ENCODE results near the gene MYO3B.

The MYO3B gene

DNA sequence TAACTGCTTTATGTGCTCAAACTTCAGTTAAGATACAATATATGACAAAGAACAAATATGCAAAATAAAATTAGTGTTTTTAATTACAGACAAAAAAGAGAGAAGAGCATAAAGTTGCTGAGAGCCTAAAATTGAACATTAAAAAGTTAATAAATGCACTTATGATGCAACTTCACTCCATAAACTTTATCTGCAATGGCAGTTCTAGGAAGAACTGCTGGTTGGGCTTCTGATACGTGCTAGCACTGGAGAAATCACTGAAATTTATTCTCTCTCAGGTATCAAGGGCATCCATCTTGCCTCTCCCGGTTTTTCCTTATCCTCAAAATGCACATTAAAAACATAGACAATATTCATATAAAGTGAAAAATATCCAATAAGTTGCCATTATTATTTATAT is 35.7 kb downstream of the MYO3B start:
- no peak for DNase-seq

GRCh38 chr2:170214309-170214948 is 36.5 kb downstream of the MYO3B start:
- DNase-seq, result no peak

DNA sequence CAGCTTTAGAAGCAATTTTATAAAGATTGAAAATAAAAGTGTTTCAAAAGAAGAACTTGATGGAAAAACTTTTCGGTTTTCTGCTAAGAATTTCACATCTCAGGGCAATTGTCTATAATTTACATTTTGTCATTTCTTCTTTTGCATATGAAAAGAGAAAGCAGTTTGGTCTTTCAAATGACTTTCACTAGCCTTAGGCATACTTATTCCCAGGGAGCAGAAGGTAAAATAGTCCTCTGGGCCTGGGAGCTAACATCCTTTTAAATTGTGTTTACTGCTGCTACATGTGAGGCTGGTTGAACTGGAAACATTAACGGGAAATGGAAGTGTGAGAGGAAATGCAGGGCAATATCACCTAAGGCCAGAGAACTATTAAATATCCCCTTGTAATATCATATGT is 37.1 kb downstream of the MYO3B start:
- no peak for DNase-seq

- DNase-seq, result no peak
These were observed 38.5 kb downstream of the MYO3B start for GRCh38 chr2:170216428-170216827.

DNA sequence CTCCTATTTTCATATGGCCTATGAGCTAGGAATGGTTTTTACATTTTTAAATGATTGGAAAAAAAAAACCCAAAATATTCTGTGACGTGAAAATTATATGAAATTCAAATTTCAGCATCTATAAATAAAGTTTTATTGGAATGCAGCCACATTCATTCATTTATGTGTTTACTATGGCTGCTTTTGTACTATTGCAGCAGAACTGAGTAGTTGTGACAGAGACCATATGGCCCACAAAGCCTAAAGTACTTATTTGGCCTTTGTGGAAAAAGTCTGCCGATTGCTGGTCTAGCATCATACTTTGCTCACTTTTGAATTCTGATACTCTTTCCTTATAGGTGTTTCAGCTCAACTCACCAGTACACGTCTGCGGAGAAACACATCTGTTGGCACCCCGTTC is 39.0 kb downstream of the MYO3B start:
- DNase-seq, result no peak

DNA sequence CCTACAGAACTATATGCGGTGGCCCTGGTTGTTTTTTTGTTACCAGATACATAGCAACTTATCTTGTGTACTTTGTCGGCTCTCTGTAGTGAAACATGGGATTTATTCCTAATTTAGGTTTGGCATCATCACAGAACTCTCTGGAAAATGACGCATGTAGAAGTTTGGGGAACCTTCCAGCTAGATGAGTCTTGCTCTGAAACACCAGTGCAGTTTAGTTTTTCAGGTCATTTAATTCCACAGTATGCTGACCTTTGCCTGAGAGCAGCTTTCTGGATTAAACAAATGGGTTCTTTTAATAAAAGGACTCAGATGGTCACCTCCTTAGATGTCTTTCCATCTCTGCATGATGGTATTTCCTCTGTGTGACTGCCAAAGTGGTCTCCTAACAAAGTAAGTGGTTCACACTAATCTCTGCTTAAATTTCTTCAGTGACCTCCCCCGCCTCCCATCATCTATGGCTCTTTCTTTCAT is 39.9 kb downstream of the MYO3B start:
- no peak for DNase-seq

- DNase-seq, result no peak
These were observed 40.5 kb downstream of the MYO3B start for GRCh38 chr2:170218456-170218855.

- DNase-seq, result no peak
These were observed 41.0 kb downstream of the MYO3B start for GRCh38 chr2:170218931-170219330.

DNA sequence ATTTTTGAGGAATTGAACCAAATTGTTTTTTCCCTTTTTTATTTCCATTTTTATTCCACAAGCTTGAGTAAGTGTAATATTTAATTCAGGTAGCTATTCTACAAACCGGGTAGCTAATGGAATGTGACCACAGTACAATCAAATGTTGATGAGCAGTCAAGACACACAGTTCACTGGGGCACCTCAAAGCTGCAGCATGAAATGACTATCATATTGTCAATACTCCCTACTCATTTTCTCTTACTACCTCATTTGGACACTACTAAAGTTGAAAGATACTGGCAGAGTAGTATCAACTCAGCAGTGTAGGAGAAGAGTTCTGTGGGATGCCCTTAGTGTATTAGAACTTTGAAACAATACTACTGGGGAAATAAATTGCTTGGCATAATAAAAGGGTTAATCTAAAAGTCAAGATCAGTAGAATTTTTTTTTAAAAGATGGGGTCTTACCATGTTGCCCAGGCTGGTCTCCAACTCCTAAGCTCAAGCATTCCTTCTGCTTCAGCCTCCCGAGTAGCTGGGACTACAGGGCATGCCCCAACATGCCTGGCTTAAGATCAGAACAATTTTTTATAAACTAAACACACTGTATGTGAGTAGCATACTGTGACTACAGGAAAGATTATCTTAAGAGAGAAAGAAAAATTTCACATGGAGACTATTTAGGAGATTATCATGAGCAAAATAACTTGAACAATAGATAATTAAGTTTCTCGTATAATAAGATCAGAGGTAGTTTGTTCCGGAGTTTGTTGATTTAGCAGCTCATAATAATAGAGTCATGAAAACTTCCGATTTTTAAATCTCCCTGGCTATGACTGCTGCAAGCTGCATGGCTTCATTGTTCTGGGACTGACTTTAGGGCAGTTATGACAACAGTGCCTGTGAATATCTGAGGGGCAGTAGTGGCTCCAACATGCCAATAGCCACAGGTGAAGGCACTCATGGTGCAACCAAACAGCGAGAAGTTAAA is 43.7 kb downstream of the MYO3B start:
- no peak for DNase-seq

DNA sequence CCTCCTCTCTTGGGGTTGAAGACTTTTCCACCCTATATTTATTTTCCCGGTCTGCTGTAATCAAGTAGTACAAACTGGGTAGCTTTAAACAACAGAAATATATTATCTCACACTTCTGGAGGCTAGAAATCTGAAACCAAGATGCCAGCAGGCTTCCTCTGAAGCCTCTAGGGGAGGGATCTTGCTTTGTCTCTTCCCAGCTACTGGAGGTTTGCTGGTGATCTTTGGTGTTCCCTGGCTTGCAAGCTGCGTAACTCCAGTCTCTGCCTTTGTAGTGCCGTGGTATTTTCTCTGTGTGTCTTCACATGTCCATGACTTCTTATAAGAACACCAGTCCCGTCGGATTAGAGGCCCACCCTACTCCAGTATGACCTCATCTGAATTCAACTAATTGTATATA is 44.4 kb downstream of the MYO3B start:
- no peak for DNase-seq

DNA sequence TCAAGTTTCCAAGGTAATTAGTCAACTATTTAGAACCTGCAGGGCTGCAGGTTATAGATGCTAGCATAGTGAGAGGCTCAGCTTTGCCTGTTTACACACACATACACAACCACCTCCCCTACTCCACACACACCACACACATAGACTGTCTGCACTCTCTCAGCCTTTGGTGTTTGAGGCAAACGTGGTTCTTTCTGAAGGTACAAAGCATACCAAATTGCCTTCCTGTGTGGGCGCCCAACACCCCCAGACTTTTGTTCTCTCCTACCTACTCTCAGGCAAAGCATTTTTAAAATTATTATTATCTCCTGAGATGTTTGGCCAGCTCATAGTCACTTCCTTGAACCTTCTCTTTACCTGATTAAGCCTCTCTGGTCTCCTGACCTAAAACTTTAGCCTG is 44.9 kb downstream of the MYO3B start:
- DNase-seq, result no peak

GRCh38 chr2:170224692-170225294 is 46.8 kb downstream of the MYO3B start:
- DNase-seq, result no peak

DNA sequence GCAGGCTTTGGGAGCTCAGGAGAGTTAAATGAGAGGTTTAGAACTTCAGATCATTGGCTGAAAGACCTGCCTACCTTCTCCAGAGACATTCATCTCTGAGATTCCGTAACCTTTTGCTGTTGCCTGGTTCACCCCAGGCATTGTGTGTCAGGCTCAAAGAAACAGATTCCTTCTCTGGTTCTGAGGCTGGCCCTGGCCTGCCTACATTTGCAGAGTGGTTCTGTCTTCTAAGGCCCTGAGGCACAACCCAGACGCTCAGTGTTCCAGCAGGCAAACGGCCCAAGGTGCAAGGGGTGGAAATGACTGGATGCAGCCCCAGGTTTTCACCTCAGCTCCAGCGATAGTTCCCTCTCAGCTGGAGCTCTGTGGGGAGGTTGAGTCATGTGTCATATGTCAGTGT is 48.3 kb downstream of the MYO3B start:
- no peak for DNase-seq

GRCh38 chr2:170227507-170227947 is 49.6 kb downstream of the MYO3B start:
- no peak for DNase-seq

DNA sequence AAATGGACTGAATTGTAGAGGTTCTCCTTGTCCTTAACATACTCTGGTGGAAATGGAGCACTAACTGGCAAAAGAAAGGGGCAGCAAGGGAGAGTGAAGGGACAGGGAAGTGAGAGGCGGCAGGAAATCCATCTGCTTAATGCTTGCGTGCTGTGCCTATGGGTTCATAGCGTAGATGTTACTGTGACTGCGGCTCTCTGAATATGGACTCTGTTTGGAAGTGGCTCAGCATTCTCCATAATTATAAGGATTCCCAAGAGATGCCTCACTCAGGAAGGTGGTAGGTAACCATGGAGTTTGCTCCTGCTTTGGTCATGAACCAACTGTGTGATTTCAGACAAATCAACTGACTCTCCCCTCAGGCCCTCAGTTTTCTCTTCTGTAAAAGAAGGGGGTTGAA is 50.0 kb downstream of the MYO3B start:
- DNase-seq, result no peak

DNA sequence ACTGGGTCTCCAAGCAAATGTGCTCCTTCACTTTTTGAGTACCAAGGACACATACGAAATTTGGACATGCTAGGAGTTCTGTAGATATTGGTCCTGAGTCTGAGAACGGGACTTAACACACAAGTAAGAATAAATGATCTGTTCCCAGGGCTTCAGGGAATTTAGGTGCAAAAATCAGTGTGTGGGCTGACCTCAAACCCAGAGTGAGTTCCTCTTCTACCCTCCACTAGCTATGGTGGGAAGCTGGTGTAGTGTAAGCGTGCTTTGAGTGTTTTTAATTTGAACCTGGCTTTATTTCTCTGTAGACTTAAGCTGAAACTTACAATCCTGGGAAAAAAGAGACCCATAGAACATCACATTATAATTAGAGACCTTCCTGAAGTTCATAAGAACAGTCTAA is 50.5 kb downstream of the MYO3B start:
- no peak for DNase-seq

DNA sequence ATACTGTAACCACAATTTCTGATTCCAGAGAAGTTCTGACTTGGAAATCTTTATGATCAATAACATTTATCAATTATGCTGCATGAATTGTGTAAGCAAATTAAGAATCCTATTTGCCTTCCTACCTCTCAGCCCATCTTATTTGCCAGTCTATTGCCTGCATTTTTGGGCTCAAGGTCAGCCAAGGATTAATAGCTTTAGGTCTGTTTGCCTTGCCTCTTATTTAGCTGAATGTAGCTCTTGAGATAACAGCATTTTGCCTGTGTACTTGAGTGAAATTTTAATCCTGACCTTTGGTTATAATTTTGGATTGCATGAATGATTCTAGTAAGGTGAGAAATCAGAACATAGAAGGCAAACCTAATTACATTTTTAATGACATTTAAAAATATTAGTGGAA is 51.2 kb downstream of the MYO3B start:
- DNase-seq, result no peak

- no peak for DNase-seq
These were observed 51.8 kb downstream of the MYO3B start for GRCh38 chr2:170229744-170230143.

DNA sequence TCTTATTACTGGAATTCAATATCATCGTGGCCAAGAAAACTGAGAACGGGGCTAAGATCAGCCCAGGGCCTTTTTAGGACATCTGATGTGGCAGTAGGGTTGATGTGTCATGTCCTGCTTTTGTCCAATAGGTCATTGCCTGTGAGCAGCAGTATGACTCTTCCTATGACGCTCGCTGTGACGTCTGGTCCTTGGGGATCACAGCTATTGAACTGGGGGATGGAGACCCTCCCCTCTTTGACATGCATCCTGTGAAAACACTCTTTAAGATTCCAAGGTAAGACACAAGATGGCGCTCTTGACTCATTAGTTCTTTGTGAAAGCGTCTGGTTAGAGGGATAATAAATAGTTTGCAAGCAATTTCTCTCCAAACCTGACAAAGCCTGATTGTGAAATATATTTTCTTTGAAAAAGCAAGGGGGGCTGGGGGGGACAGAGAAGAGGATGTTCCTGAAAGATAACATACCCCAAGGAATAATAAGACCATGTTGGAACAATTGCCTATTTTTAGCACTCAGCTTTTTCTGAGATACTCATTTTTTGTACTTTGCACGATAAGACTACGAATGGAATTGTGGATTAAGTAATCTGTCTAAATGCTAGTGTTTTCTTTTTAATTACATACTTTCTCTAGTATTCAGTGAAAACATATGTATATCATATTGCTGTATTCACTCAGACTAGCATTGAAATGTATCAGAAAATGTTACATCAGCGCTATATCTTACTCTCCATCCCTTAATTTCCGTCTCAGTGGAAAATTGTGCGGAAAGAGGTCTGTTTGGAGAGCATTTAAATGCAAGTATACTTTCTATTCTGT is 58.1 kb downstream of the MYO3B start:
- DNase-seq, result peak in 1 of 2 donors; percentile 16

DNA sequence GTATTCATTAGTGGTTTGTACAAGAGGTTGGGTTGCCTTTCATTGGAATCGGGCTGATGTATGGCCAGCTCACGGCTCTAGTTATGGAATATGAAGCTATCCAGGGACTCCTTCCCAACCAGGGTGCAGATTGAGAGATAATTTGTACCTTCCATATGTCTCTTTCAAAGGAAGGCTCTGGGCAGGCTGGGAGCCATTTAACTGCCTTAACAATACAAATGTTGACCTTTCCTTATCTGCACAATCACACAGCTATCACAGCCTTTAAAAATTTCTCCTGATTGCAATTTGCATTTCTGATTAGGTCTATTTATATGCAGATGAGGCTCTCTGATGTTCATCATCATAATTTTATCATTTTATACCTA is 58.7 kb downstream of the MYO3B start:
- DNase-seq, result no peak

DNA sequence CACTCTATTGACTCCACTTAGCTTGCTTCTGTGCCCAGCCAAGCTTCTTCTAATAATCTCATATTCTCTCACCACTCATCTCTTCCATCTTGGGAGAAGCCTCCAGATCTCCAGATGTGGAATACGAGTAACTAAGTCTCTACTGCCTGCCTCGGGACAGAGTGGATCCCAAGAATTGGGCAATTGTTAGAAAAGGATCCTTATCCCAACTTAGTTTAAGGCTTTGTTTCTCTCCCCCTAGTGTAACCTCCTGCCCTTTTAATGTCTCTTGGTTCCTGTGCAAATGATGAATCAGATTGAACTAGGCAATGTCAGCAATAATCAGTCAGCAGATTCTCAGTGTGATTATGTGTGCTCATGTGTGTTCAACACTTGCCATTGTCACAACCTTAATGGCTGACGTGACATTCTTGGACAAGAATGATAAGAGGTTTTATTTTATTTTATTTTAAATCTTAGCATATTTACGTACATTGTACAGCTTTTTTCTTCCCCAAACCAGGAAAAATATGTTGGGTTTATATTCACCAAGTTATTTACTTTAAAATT is 59.7 kb downstream of the MYO3B start:
- no peak for DNase-seq

GRCh38 chr2:170238776-170239175 is 60.8 kb downstream of the MYO3B start:
- no peak for DNase-seq

GRCh38 chr2:170240629-170241028 is 62.7 kb downstream of the MYO3B start:
- no peak for DNase-seq

All from CD4-positive, alpha-beta T cell treated with Interferon alpha-2 for 1 hour (primary cell).